MM.1S (cell line): ENCODE measurements around the gene CHEK1.
"Not testable (repeated sequence)": the region's sequence is repeated elsewhere in the genome, so short reads cannot be mapped to it uniquely, and the experiment has no call there.

Experiments
- DNase-seq: peaks from one replicate; pipeline ENCODE4 v3.0.0-alpha.2; 2015
- H2AFZ ChIP-seq: fragments of 300-600 bp; sonication (generic); 2 replicates; pipeline ENCODE4 v1.6.0; 2016; ENCODE audit warnings: antibody characterized with exemption, low read length
- H3F3A ChIP-seq: fragments of 300-600 bp; sonication (generic); 2 replicates; pipeline ENCODE4 v1.6.1; 2016; ENCODE audit warnings: mild to moderate bottlenecking, antibody characterized with exemption, low read length, moderate library complexity, mixed read lengths; ENCODE audit not compliant: insufficient read depth
- H3K27ac ChIP-seq: fragments of 300-600 bp; sonication (generic); 2 replicates; pipeline ENCODE4 v1.5.1; 2016; ENCODE audit warnings: mild to moderate bottlenecking, low read length
- H3K27me3 ChIP-seq: fragments of 300-600 bp; sonication (generic); replicated peaks from 2 replicates; pipeline ENCODE4 v1.6.0; 2016; ENCODE audit warnings: low read length; ENCODE audit not compliant: insufficient read depth
- H3K36me3 ChIP-seq: fragments of 300-600 bp; sonication (generic); replicated peaks from 2 replicates; pipeline ENCODE4 v1.6.1; 2016; ENCODE audit warnings: mild to moderate bottlenecking, low read length, mixed read lengths; ENCODE audit not compliant: insufficient read depth
- H3K4me1 ChIP-seq: fragments of 300-600 bp; sonication (generic); 2 replicates; pipeline ENCODE4 v1.6.1; 2016; ENCODE audit warnings: low read length, mixed read lengths
- H3K4me2 ChIP-seq: fragments of 300-600 bp; sonication (generic); 2 replicates; pipeline ENCODE4 v1.6.0; 2016; ENCODE audit warnings: low read depth, low read length
- H3K4me3 ChIP-seq: fragments of 300-600 bp; sonication (generic); 2 replicates; pipeline ENCODE4 v1.5.1; 2016; ENCODE audit warnings: low read length, mixed read lengths
- H3K79me2 ChIP-seq: fragments of 300-600 bp; sonication (generic); 2 replicates; pipeline ENCODE4 v1.6.1; 2016; ENCODE audit warnings: mixed run types, low read length, mixed read lengths
- H3K9ac ChIP-seq: fragments of 300-600 bp; sonication (generic); 2 replicates; pipeline ENCODE4 v1.6.1; 2016; ENCODE audit warnings: low read length, mixed read lengths
- H3K9me2 ChIP-seq: fragments of 300-600 bp; sonication (generic); replicated peaks from 2 replicates; pipeline ENCODE4 v1.6.1; 2016; ENCODE audit warnings: mild to moderate bottlenecking, low read length, mixed read lengths; ENCODE audit not compliant: insufficient read depth
- H3K9me3 ChIP-seq: fragments of 300-600 bp; sonication (generic); replicated peaks from 2 replicates; pipeline ENCODE4 v1.6.1; 2016; ENCODE audit warnings: mild to moderate bottlenecking, low read length, mixed read lengths; ENCODE audit not compliant: insufficient read depth
- H4K20me1 ChIP-seq: fragments of 300-600 bp; sonication (generic); 2 replicates; pipeline ENCODE4 v1.6.1; 2016; ENCODE audit warnings: mild to moderate bottlenecking, low read length, moderate library complexity, mixed read lengths; ENCODE audit not compliant: insufficient read depth
- EZH2 ChIP-seq: fragments of 300-600 bp; sonication (generic); optimal IDR thresholded peaks from 2 replicates; pipeline ENCODE3; 2017; ENCODE audit warnings: low read depth, mild to moderate bottlenecking, antibody characterized with exemption, low read length, mixed read lengths
- EZH2phosphoT487 ChIP-seq: fragments of 300-600 bp; sonication (generic); IDR thresholded peaks from 2 replicates; pipeline ENCODE4 v1.6.1; 2018; ENCODE audit warnings: antibody characterized with exemption, low read length
- TF ChIP-seq, protein P1 (sequence below): fragments of 300-600 bp; sonication (generic); IDR thresholded peaks from 2 replicates; pipeline ENCODE4 v1.5.1; 2016; ENCODE audit warnings: antibody characterized with exemption, low read length, mixed read lengths

CHEK1 gene

GRCh38 chr11:125694951-125695350, 70.0 kb downstream of the CHEK1 start:
- Histone ChIP-seq H3K27ac (no peak overlapping the region), H2AFZ (no peak overlapping the region), H3K79me2 (no peaks in the 10 kb centered on the region), H3K9me2 (no peaks in the 10 kb centered on the region), H3F3A (no peaks in the 10 kb centered on the region), H4K20me1 (no peaks in the 10 kb centered on the region), H3K4me3 (no peak overlapping the region), H3K27me3 (no peaks in the 10 kb centered on the region), H3K4me2 (no peak overlapping the region), H3K36me3 (no peaks in the 10 kb centered on the region), H3K4me1 (no peaks in the 10 kb centered on the region), H3K9me3 (no peaks in the 10 kb centered on the region), H3K9ac (no peak overlapping the region)
- no peak for DNase-seq
- TF ChIP-seq, protein P1, sequence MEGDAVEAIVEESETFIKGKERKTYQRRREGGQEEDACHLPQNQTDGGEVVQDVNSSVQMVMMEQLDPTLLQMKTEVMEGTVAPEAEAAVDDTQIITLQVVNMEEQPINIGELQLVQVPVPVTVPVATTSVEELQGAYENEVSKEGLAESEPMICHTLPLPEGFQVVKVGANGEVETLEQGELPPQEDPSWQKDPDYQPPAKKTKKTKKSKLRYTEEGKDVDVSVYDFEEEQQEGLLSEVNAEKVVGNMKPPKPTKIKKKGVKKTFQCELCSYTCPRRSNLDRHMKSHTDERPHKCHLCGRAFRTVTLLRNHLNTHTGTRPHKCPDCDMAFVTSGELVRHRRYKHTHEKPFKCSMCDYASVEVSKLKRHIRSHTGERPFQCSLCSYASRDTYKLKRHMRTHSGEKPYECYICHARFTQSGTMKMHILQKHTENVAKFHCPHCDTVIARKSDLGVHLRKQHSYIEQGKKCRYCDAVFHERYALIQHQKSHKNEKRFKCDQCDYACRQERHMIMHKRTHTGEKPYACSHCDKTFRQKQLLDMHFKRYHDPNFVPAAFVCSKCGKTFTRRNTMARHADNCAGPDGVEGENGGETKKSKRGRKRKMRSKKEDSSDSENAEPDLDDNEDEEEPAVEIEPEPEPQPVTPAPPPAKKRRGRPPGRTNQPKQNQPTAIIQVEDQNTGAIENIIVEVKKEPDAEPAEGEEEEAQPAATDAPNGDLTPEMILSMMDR: no peak
- TF ChIP-seq EZH2phosphoT487 (no peak), EZH2 (no peak)

GRCh38 chr11:125701018-125701610, 76.2 kb downstream of the CHEK1 start:
- Histone ChIP-seq H3K79me2 (no peaks in the 10 kb centered on the region), H3K9me3 (no peaks in the 10 kb centered on the region), H3K36me3 (no peaks in the 10 kb centered on the region), H3F3A (no peaks in the 10 kb centered on the region), H3K27ac (no peak overlapping the region), H2AFZ (no peak overlapping the region), H3K9ac (no peak overlapping the region), H3K9me2 (no peaks in the 10 kb centered on the region), H3K4me1 (no peaks in the 10 kb centered on the region), H3K4me3 (no peak overlapping the region), H4K20me1 (no peaks in the 10 kb centered on the region), H3K4me2 (no peak overlapping the region), H3K27me3 (no peaks in the 10 kb centered on the region)
- TF ChIP-seq, protein P1: no peak
- TF ChIP-seq EZH2phosphoT487: no peak
- DNase-seq: no peak

- Histone ChIP-seq H3K9me3 (no peaks in the 10 kb centered on the region), H3K9me2 (no peaks in the 10 kb centered on the region), H3K4me2 (no peak overlapping the region), H3K4me1 (no peaks in the 10 kb centered on the region), H3K27ac (no peak overlapping the region), H3K36me3 (no peaks in the 10 kb centered on the region), H2AFZ (no peak overlapping the region), H3F3A (no peaks in the 10 kb centered on the region), H3K4me3 (no peak overlapping the region), H4K20me1 (no peaks in the 10 kb centered on the region), H3K27me3 (no peaks in the 10 kb centered on the region), H3K9ac (no peak overlapping the region), H3K79me2 (no peaks in the 10 kb centered on the region)
- TF ChIP-seq EZH2phosphoT487 (no peak), EZH2 (no peak)
- TF ChIP-seq, protein P1: no peak
- DNase-seq: no peak
These were observed 77.1 kb downstream of the CHEK1 start for GRCh38 chr11:125701858-125702621.

- H3K4me1 ChIP-seq, H3K9me2 ChIP-seq, H3K79me2 ChIP-seq, H3K9ac ChIP-seq, H2AFZ ChIP-seq, H4K20me1 ChIP-seq, H3F3A ChIP-seq, H3K36me3 ChIP-seq, H3K4me2 ChIP-seq, H3K9me3 ChIP-seq, H3K27ac ChIP-seq, H3K27me3 ChIP-seq, DNase-seq, H3K4me3 ChIP-seq: not testable (repeated sequence)
These were observed 79.7 kb downstream of the CHEK1 start for GRCh38 chr11:125704686-125705085.
